Kidney (tissue), 14 donors: ENCODE data around the gene WDR86. TPM values are rescaled to one million over a fixed set of nuclear protein-coding genes. Genes with fewer than 3 reads are reported as not detected.

Experiments used
- DNase-seq, 5 donors: peaks; one replicate each; pipeline ENCODE4 v3.0.0-alpha.2; 2013 to 2020
- FAIRE-seq: peaks from 2 replicates; lab custom pipeline; 2012; peaks lifted over from hg19 to GRCh38; lab: Jason Lieb, UNC
- H3K27ac ChIP-seq, 2 donors: one replicate each; pipeline ENCODE4 v1.7.0; 2013; ENCODE audit warnings: low read depth in 2 of 2, low read length in 2 of 2, inconsistent platforms in 1 of 2
- H3K27me3 ChIP-seq: one replicate; pipeline ENCODE4 v1.7.1; 2013; ENCODE audit warnings: low read length, inconsistent platforms; ENCODE audit not compliant: control insufficient read depth, insufficient read depth
- H3K36me3 ChIP-seq, 3 donors: one replicate each; pipeline versions ENCODE4 v1.7.0 to v1.7.1; 2013; ENCODE audit warnings: low read length in 3 of 3, control low read depth in 1 of 3, inconsistent platforms in 1 of 3; ENCODE audit not compliant: insufficient read depth in 3 of 3, control insufficient read depth in 2 of 3
- H3K4me1 ChIP-seq, 3 donors: one replicate each; pipeline versions ENCODE4 v1.7.0 to v1.7.1; 2013; ENCODE audit warnings: low read length in 3 of 3, inconsistent platforms in 1 of 3, low read depth in 1 of 3; ENCODE audit not compliant: control insufficient read depth in 2 of 3, insufficient read depth in 2 of 3
- H3K4me3 ChIP-seq, 3 donors: one replicate each; pipeline versions ENCODE4 v1.7.0 to v1.8.1; 2013; ENCODE audit warnings: low read length in 3 of 3, control low read depth in 1 of 3, inconsistent platforms in 1 of 3
- H3K9ac ChIP-seq, 3 donors: one replicate each; pipeline versions ENCODE4 v1.7.0 to v1.7.1; 2013; ENCODE audit warnings: low read length in 3 of 3, control low read depth in 1 of 3, inconsistent platforms in 1 of 3
- H3K9me3 ChIP-seq, 3 donors: one replicate each; pipeline versions ENCODE4 v1.7.0 to v1.7.1; 2013; ENCODE audit warnings: low read length in 3 of 3, control low read depth in 1 of 3, inconsistent platforms in 1 of 3; ENCODE audit not compliant: control insufficient read depth in 2 of 3, insufficient read depth in 1 of 3
- intact Hi-C: fragments of 100-400 bp; cut with DNase I; formaldehyde crosslinking; loops from one replicate; pipeline ENCODE4 v1.11.1; 2022
- polyA plus RNA-seq: library from polyadenylated mRNA; stranded (reverse); fragments of 350-450 nt; fragmentation: Illumina TruSeq; extraction: RNeasy Lipid Tissue Mini Kit (QIAGEN cat#74804); gene quantifications from one replicate; pipeline ENCODE4 v1.2.3, GENCODE V29; 2014; ENCODE audit warnings: low read depth, low replicate concordance; ENCODE audit not compliant: insufficient read depth
- total RNA-seq: library from RNA; stranded (reverse); fragmentation: NEBNext Ultra II Directional; extraction: Animal tissue kit (Norgen Biotek cat#: 25700); gene quantifications from one replicate; pipeline ENCODE4 v1.2.1, GENCODE V29; 2021
- TF ChIP-seq, protein P1 (sequence below): IDR thresholded peaks from 3 replicates; pipeline ENCODE4 v1.5.1; 2012; ENCODE audit warnings: mild to moderate bottlenecking, moderate library complexity, borderline replicate concordance; ENCODE audit not compliant: insufficient read depth; ENCODE audit errors: extremely low read depth
- donor health status: control.
- donor health status: control.
- donor health status: control.
- donor health status: control.
- donor health status: control.
- donor health status: DM: yes; HTN: yes; CAD: no.
- donor health status: Normal renal cell carcinoma (clear cell type).

WDR86 gene
- total and polyA plus RNA-seq, 2 donors from 2014 or later, result 1.8 to 5.9 TPM

DNA sequence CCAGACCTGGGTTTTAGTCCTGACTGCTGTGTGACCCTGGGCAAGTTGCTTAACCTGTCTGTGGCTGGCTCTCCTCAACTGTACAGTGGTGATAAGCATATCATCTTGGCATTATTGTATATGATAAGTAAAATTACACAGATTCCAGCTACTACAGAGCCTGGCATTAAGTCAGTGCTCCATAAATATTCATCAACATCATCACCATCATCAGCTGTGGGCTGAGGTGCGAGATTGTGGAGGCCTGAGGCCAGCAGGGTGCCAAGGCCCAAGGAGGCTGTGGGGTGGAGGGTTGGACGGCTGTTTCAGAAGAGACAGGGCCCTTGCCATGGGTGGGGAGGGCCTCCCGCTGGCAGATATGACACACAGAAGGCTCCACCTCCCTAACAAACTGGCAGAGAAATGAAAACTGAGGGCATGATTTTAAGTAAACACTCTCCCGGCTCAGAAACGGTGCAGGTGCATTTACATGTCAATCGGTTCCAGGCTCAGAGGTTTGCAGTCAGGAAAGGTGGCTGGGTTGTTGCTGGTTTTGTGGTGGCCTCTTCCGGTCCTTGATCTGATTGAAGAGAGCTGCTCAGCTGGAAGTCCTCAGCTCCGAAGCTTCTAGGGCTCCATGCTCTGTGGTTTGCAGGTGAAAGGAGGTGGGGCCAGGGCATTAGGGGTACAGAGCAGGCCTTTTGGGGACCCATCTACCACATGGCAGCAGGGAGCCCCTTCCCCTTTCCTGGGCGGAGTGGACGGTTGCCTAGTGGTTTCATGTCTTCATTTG, 19.9 kb upstream of the WDR86 start:
- TF ChIP-seq, protein P1, sequence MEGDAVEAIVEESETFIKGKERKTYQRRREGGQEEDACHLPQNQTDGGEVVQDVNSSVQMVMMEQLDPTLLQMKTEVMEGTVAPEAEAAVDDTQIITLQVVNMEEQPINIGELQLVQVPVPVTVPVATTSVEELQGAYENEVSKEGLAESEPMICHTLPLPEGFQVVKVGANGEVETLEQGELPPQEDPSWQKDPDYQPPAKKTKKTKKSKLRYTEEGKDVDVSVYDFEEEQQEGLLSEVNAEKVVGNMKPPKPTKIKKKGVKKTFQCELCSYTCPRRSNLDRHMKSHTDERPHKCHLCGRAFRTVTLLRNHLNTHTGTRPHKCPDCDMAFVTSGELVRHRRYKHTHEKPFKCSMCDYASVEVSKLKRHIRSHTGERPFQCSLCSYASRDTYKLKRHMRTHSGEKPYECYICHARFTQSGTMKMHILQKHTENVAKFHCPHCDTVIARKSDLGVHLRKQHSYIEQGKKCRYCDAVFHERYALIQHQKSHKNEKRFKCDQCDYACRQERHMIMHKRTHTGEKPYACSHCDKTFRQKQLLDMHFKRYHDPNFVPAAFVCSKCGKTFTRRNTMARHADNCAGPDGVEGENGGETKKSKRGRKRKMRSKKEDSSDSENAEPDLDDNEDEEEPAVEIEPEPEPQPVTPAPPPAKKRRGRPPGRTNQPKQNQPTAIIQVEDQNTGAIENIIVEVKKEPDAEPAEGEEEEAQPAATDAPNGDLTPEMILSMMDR, result no peak
- Histone ChIP-seq H3K4me1 (peaks cover 0 to 8% (median 8%) of the 10 kb centered on the region in 3 donors), H3K27ac (peak overlapping the region in 1 of 2 donors; percentile 75), H3K27me3 (no peaks in the 10 kb centered on the region), H3K9ac (no peak overlapping the region), H3K36me3 (no peaks in the 10 kb centered on the region), H3K4me3 (no peak overlapping the region), H3K9me3 (no peaks in the 10 kb centered on the region)
- FAIRE-seq (no peak), DNase-seq (peak in 2 of 5 donors; percentile 49 to 52)
- intact Hi-C loops, result no loop called here

DNA sequence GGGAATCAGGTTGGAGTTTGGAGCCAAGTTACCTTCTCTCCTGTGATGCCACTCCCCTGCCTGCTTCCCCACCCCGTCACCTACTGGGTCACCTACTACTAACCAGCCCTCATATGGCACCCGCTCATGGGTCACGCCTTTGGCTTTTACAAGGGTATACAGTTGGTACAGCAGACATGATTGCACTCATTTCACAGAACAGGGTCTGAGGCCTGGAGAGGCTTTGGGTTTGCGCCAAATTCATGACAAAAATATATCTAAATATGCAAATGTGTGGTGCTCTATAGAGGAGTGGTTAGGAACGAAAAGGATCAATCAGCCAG, 19.4 kb upstream of the WDR86 start:
- Histone ChIP-seq H3K36me3 (no peaks in the 10 kb centered on the region), H3K27me3 (no peaks in the 10 kb centered on the region), H3K9me3 (no peaks in the 10 kb centered on the region), H3K9ac (no peak overlapping the region), H3K27ac (peak overlapping the region; percentile 9 to 75), H3K4me3 (no peak overlapping the region), H3K4me1 (peaks cover 0 to 8% (median 8%) of the 10 kb centered on the region in 3 donors)
- intact Hi-C loops, result no loop called here
- TF ChIP-seq, protein P1, result no peak
- FAIRE-seq, result no peak
- no peak for DNase-seq

DNA sequence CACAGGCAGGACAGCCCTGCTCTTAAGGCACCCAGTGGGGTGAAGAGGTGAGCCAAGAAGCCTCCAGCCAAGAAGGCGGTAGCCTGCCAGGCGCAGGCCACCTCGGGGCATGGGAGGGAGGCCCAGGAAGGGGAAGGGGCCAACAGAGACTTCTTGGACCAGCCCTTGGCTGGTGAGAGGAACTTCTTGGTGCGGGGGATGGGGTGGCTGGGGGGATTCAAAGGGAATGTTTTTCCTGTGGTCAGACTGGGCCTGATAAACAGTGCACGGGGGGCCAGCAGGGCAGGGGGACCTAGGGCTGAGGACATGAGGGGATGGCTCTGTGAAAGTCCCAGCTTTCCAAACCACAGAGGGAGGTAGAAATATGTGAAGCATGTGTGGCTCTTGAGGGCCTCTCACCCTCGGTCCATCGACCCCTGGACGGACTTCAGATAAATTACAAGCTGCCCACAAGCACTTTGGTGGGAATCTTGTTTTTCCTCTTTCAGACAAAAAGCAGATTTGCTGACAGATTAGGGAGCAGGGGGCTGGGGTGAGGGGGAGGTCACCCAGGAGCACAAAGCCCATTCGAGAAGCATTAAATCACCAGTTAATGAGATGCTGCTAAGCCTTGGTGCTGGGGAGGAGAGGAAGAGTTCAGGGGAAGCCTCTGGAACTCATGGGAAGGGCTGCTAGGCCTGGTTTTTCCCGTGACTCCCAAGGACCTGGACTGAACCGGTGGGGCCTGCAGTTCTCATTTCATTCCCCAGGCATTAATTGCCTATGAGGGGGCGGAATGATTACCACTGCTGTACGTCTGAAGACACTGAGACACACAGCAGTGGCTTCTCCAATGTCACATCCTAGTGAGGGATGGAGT, 18.8 kb upstream of the WDR86 start:
- FAIRE-seq, result no peak
- H3K9ac ChIP-seq, result no peak overlapping the region
- TF ChIP-seq, protein P1, result no peak
- peaks cover 0 to 8% (median 8%) of the 10 kb centered on the region in 3 donors for H3K4me1 ChIP-seq
- no peak overlapping the region for H3K4me3 ChIP-seq
- peak overlapping the region; percentile 9 to 75 for H3K27ac ChIP-seq
- no peaks in the 10 kb centered on the region for H3K27me3 ChIP-seq
- peak; percentile 88 to 97 (median 91) for DNase-seq
- H3K9me3 ChIP-seq, result no peaks in the 10 kb centered on the region
- H3K36me3 ChIP-seq, result no peaks in the 10 kb centered on the region
- intact Hi-C loops, result no loop called here
